OCI-LY7 (cell line): ENCODE measurements around the gene OGT. TPM values are rescaled to one million over a fixed set of nuclear protein-coding genes. Genes with fewer than 3 reads are reported as not detected.
"Not testable (repeated sequence)": the region's sequence is repeated elsewhere in the genome, so short reads cannot be mapped to it uniquely, and the experiment has no call there.

Source experiments
- BruUV-seq: library from RNA; stranded (reverse); fragments of 400-500 nt; replicated peaks from 2 replicates; lab custom pipeline; 2021; lab: Mats Ljungman, UMichigan
- CTCF ChIA-PET: fragments of 300-600 bp; sonication (Branson Sonifier 250); formaldehyde crosslinking; loops from one replicate; lab custom pipeline; 2022; ENCODE audit warnings: antibody characterized with exemption; ENCODE audit not compliant: unreplicated experiment; lab: Charles Lee
- POLR2A ChIA-PET: fragments of 300-600 bp; sonication (Branson Sonifier 250); formaldehyde crosslinking; loops from one replicate; lab custom pipeline; 2022; ENCODE audit warnings: antibody characterized with exemption; lab: Charles Lee
- DNase-seq: peaks from one replicate; pipeline ENCODE4 v3.0.0-alpha.2; 2015; ENCODE audit warnings: low spot score
- H2AFZ ChIP-seq: fragments of 200-600 bp; sonication (generic), shearing (Covaris generic); 2 replicates; pipeline ENCODE4 v1.6.1; 2014; ENCODE audit warnings: mild to moderate bottlenecking, antibody characterized with exemption, low read length, moderate library complexity
- H3K27ac ChIP-seq: fragments of 200-600 bp; sonication (generic); 2 replicates; pipeline ENCODE4 v1.5.1; 2014; ENCODE audit warnings: mixed run types, low read depth, mild to moderate bottlenecking, moderate library complexity, low read length, inconsistent platforms; ENCODE audit not compliant: poor library complexity, severe bottlenecking
- H3K36me3 ChIP-seq: fragments of 200-600 bp; sonication (generic); 2 replicates; pipeline ENCODE4 v1.6.1; 2014; ENCODE audit warnings: mild to moderate bottlenecking, antibody characterized with exemption, low read length, moderate library complexity, mixed read lengths; ENCODE audit not compliant: insufficient read depth
- H3K4me1 ChIP-seq: fragments of 200-600 bp; sonication (generic); 2 replicates; pipeline ENCODE4 v1.5.1; 2014; ENCODE audit warnings: mild to moderate bottlenecking, low read length; ENCODE audit not compliant: insufficient read depth, poor library complexity, severe bottlenecking
- H3K4me2 ChIP-seq: fragments of 200-600 bp; sonication (generic); 2 replicates; pipeline ENCODE4 v1.6.1; 2014; ENCODE audit warnings: mild to moderate bottlenecking, low read length
- H3K4me3 ChIP-seq: fragments of 200-600 bp; sonication (generic); 2 replicates; pipeline ENCODE4 v1.5.1; 2014; ENCODE audit warnings: mild to moderate bottlenecking, low read depth, low read length; ENCODE audit not compliant: poor library complexity, severe bottlenecking
- H3K79me2 ChIP-seq: fragments of 200-600 bp; sonication (generic); 2 replicates; pipeline ENCODE4 v1.6.1; 2016; ENCODE audit warnings: low read depth, mild to moderate bottlenecking, low read length, moderate library complexity, mixed read lengths; ENCODE audit not compliant: insufficient read depth
- H3K9me2 ChIP-seq: fragments of 200-600 bp; sonication (generic); 2 replicates; pipeline ENCODE4 v1.6.1; 2016; ENCODE audit warnings: mild to moderate bottlenecking, low read length, mixed read lengths; ENCODE audit not compliant: insufficient read depth
- H3K9me3 ChIP-seq: fragments of 200-600 bp; sonication (generic); 2 replicates; pipeline ENCODE4 v1.6.1; 2014; ENCODE audit warnings: mild to moderate bottlenecking, mixed run types, low read length, mixed read lengths
- H4K20me1 ChIP-seq: fragments of 200-600 bp; sonication (generic); 2 replicates; pipeline ENCODE4 v1.6.1; 2014; ENCODE audit warnings: mild to moderate bottlenecking, antibody characterized with exemption, low read length, moderate library complexity, mixed read lengths; ENCODE audit not compliant: insufficient read depth
- EZH2phosphoT487 ChIP-seq: fragments of 200-600 bp; sonication (generic); IDR thresholded peaks from 2 replicates; pipeline ENCODE4 v1.6.1; 2018; ENCODE audit warnings: low read depth, borderline replicate concordance, mild to moderate bottlenecking, mixed run types, antibody characterized with exemption, low read length, moderate library complexity, mixed read lengths
- intact Hi-C: fragments of 100-400 bp; cut with micrococcal nuclease; formaldehyde crosslinking; loops from one replicate; pipeline ENCODE4 v1.10.0; 2022; ENCODE audit not compliant: unreplicated experiment
- total RNA-seq, 2 experiments: library from RNA; depleted of rRNA in 1 of 2; stranded (reverse); fragments of >200 nt in 1 of 2; shearing (Covaris generic) in 1 of 2; gene quantifications; 2 replicates each; pipeline ENCODE4 v1.2.3, GENCODE V29; 2014 to 2022
- TF ChIP-seq, protein P1 (sequence below): fragments of 200-600 bp; sonication (generic); conservative IDR thresholded peaks from 2 replicates; pipeline ENCODE4 v1.5.1; 2014; ENCODE audit warnings: mild to moderate bottlenecking, antibody characterized with exemption, low read length, moderate library complexity, mixed read lengths

The OGT gene
- total RNA-seq, 2 experiments from 2014 or later, result 185 to 291 TPM

DNA sequence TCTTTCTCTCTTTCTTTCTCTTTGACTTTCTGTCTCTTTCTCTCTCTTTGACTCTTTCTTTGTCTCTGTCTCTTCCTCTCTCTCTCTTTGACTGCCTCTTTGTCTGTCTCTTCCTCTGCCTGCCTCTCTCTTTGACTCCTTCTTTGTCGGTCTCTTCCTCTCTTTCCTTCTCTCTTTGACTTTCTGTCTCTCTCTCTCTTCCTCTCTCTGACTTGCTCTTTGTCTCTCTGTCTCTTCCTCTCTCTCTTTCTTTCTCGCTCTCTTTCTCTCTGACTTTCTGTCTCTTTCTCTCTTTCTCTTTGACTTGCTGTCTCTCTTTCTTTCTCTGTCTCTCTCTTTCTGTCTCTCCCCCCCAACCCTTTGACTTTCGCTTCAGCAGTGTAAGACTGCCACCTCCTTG, 36.4 kb upstream of the OGT start:
- CTCF ChIA-PET, result no interaction called here
- BruUV-seq, result no TSS peak
- no peak overlapping the region for H3K27ac ChIP-seq
- H3K4me3 ChIP-seq, result no peak overlapping the region
- no peak for DNase-seq
- no peak overlapping the region for H2AFZ ChIP-seq
- POLR2A ChIA-PET, result no interaction called here
- no peaks in the 10 kb centered on the region for H3K36me3 ChIP-seq
- no peaks in the 10 kb centered on the region for H3K4me1 ChIP-seq
- H3K79me2 ChIP-seq, result no peaks in the 10 kb centered on the region
- intact Hi-C loops, result no loop called here
- H4K20me1 ChIP-seq, result no peaks in the 10 kb centered on the region
- H3K9me3 ChIP-seq, result no peaks in the 10 kb centered on the region
- H3K4me2 ChIP-seq, result no peak overlapping the region
- TF ChIP-seq, protein P1, sequence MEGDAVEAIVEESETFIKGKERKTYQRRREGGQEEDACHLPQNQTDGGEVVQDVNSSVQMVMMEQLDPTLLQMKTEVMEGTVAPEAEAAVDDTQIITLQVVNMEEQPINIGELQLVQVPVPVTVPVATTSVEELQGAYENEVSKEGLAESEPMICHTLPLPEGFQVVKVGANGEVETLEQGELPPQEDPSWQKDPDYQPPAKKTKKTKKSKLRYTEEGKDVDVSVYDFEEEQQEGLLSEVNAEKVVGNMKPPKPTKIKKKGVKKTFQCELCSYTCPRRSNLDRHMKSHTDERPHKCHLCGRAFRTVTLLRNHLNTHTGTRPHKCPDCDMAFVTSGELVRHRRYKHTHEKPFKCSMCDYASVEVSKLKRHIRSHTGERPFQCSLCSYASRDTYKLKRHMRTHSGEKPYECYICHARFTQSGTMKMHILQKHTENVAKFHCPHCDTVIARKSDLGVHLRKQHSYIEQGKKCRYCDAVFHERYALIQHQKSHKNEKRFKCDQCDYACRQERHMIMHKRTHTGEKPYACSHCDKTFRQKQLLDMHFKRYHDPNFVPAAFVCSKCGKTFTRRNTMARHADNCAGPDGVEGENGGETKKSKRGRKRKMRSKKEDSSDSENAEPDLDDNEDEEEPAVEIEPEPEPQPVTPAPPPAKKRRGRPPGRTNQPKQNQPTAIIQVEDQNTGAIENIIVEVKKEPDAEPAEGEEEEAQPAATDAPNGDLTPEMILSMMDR, result no peak
- no peak for TF ChIP-seq EZH2phosphoT487
- no peaks in the 10 kb centered on the region for H3K9me2 ChIP-seq

DNA sequence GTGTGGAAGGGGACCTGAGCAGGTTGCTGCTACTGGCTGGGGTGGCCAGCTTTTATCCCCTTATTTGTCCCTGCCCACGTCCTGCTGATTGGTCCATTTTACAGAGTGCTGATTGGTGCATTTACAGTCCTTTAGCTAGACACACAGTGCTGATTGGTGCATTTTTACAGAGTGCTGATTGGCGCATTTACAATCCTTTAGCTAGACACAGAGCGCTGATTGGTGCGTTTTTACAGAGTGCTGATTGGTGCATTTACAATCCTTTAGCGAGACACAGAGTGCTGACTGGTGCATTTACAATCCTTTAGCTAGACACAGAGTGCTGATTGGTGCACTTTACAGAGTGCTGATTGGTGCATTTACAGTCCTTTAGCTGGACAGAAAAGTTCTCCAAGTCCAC, 30.8 kb upstream of the OGT start:
- H3K4me3 ChIP-seq, H3K4me1 ChIP-seq, POLR2A ChIA-PET, H3K4me2 ChIP-seq, H3K27ac ChIP-seq, intact Hi-C loops, H3K36me3 ChIP-seq, H3K9me2 ChIP-seq, CTCF ChIA-PET, H3K9me3 ChIP-seq, H4K20me1 ChIP-seq, BruUV-seq, DNase-seq, H3K79me2 ChIP-seq, H2AFZ ChIP-seq: not testable (repeated sequence)

DNA sequence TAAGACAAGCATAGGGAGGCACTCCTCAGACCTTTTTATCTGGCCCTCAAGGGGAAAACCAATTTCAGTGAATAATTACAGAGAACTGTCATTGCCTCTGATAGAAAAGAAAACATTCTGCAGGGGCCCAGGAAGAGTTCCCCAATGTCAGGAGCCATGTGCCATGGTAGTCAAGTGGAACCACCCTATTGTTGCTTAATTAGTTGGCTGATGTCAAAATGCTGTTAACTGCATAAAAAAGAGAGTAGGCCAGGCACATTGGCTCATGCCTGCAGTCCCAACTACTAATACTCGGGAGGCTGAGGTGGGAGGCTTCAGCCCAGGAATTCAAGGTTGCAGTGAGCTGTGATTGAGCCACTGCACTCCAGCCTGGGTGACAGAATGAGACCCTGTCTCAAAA, 28.6 kb upstream of the OGT start:
- Histone ChIP-seq H3K79me2 (no peaks in the 10 kb centered on the region), H3K4me3 (no peak overlapping the region), H4K20me1 (no peaks in the 10 kb centered on the region), H3K27ac (no peak overlapping the region), H3K4me1 (no peaks in the 10 kb centered on the region), H3K9me3 (no peaks in the 10 kb centered on the region), H3K4me2 (no peak overlapping the region), H2AFZ (no peak overlapping the region), H3K9me2 (no peaks in the 10 kb centered on the region), H3K36me3 (no peaks in the 10 kb centered on the region)
- POLR2A ChIA-PET, result no interaction called here
- DNase-seq, result no peak
- BruUV-seq, result no TSS peak
- CTCF ChIA-PET, result no interaction called here
- no peak for TF ChIP-seq EZH2phosphoT487
- TF ChIP-seq, protein P1, result no peak
- intact Hi-C loops, result no loop called here
